NT2/D1 (cell line): ENCODE measurements around the gene SNRPN.
A peak's percentile ranks its signal among the peaks of the same experiment; 100 is the strongest.
"Not testable (repeated sequence)": the region's sequence is repeated elsewhere in the genome, so short reads cannot be mapped to it uniquely, and the experiment has no call there.

Experiments
- DNase-seq: peaks from one replicate; pipeline ENCODE4 v3.0.0-alpha.2; 2011; ENCODE audit warnings: low read depth, low spot score
- H3K27me3 ChIP-seq: 2 replicates; pipeline ENCODE4 v1.6.0; 2011; ENCODE audit warnings: mild to moderate bottlenecking; ENCODE audit not compliant: insufficient read length, insufficient read depth
- H3K36me3 ChIP-seq: 2 replicates; pipeline ENCODE4 v1.6.1; 2011; ENCODE audit warnings: mild to moderate bottlenecking, low read length, mixed read lengths; ENCODE audit not compliant: insufficient read depth, insufficient read length
- H3K4me1 ChIP-seq: 2 replicates; pipeline ENCODE4 v1.5.1; 2011; ENCODE audit not compliant: insufficient read depth, insufficient read length
- H3K4me3 ChIP-seq: 2 replicates; pipeline ENCODE4 v1.5.1; 2011; ENCODE audit warnings: low read depth; ENCODE audit not compliant: insufficient read length
- H3K9ac ChIP-seq: 2 replicates; pipeline ENCODE4 v1.6.0; 2011; ENCODE audit warnings: low read depth; ENCODE audit not compliant: insufficient read length
- H3K9me3 ChIP-seq: 2 replicates; pipeline ENCODE4 v1.5.1; 2011; ENCODE audit warnings: mild to moderate bottlenecking, low read length; ENCODE audit not compliant: insufficient read depth
- SUZ12 ChIP-seq: IDR thresholded peaks from 2 replicates; pipeline ENCODE4 v1.6.1; 2011; ENCODE audit not compliant: insufficient read length, insufficient read depth; ENCODE audit errors: extremely low read depth
- YY1 ChIP-seq: IDR thresholded peaks from 2 replicates; pipeline ENCODE4 v1.6.1; 2011; ENCODE audit not compliant: insufficient read length, insufficient read depth
- ZNF274 ChIP-seq: IDR thresholded peaks from 2 replicates; pipeline ENCODE4 v1.6.1; 2011; ENCODE audit warnings: mild to moderate bottlenecking, low read depth, low read length

The SNRPN gene

DNA sequence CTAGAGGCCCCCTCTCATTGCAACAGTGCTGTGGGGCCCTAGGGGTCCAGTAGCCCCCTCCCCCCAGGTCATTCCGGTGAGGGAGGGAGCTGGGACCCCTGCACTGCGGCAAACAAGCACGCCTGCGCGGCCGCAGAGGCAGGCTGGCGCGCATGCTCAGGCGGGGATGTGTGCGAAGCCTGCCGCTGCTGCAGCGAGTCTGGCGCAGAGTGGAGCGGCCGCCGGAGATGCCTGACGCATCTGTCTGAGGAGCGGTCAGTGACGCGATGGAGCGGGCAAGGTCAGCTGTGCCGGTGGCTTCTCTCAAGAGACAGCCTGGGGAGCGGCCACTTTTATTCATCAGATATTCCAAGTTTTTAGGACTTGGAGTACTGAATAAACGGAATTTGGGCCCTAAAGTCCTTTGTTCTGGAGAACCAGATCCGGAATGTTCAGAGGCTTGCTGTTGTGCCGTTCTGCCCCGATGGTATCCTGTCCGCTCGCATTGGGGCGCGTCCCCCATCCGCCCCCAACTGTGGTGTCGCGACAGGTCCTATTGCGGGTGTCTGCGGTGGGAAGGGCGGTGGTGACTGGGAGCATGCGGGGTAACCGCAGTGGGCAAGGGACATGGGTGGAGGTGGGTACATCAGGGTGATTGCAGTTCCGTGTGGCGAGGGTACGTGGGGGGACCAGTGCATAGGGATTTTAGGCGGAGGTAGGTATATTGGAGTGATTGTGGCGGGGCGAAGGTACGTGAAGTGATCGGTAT is at the start of gene SNRPN, which contains the start of gene SNURF:
Gene SNRPN (plus strand): TSS at position 205 of the 748 bp plus-strand sequence. CDS start 19,467 bp downstream, outside the sequence.
Gene SNURF (plus strand): TSS at position 205 of the 748 bp plus-strand sequence. CDS start 62 bp downstream, at position 267.
- DNase-seq: peak; percentile 64
- Histone ChIP-seq H3K9me3 (no peaks in the 10 kb centered on the region), H3K27me3 (no peaks in the 10 kb centered on the region), H3K4me3 (peak within 1 kb of the TSS; percentile 99), H3K9ac (peak within 1 kb of the TSS; percentile 98), H3K4me1 (no peaks in the 10 kb centered on the region), H3K36me3 (peaks cover 14% of the 10 kb centered on the region)
- TF ChIP-seq ZNF274 (no peak), YY1 (no peak), SUZ12 (no peak)

GRCh38 chr15:24916305-24917009 is 38.3 kb upstream of the SNRPN start:
- TF ChIP-seq YY1: no peak
- no peak for TF ChIP-seq ZNF274
- no peak for TF ChIP-seq SUZ12
- no peak for DNase-seq
- Histone ChIP-seq H3K9me3 (no peaks in the 10 kb centered on the region), H3K27me3 (no peaks in the 10 kb centered on the region), H3K36me3 (peaks cover 13% of the 10 kb centered on the region), H3K9ac (no peak overlapping the region), H3K4me1 (no peaks in the 10 kb centered on the region), H3K4me3 (no peak overlapping the region)

GRCh38 chr15:24917431-24917830 is 37.4 kb upstream of the SNRPN start:
- Histone ChIP-seq H3K9me3 (no peaks in the 10 kb centered on the region), H3K9ac (no peak overlapping the region), H3K36me3 (peaks cover 10% of the 10 kb centered on the region), H3K27me3 (no peaks in the 10 kb centered on the region), H3K4me1 (no peaks in the 10 kb centered on the region), H3K4me3 (no peak overlapping the region)
- no peak for DNase-seq
- TF ChIP-seq YY1: no peak
- TF ChIP-seq SUZ12: no peak
- TF ChIP-seq ZNF274: no peak

DNA sequence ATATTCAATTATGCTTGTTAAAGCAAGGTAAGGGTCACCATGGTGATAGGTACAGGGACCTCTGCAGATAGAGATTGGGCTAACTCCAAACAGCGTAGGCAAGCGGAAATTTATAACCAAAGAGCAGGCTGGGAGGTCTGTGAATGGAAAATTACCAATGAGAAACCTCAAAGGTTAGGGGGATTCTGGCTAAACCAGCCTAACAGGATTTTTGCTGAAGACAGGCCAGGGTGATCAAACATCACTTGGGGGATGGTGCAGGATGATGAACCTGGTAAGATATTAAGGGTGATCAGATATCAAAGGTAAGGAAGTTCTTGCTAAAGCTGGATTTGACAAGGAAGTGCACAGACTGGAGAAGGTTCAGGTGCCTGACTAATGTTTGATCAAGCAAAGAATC is 35.3 kb upstream of the SNRPN start:
- Histone ChIP-seq H3K4me3 (no peak overlapping the region), H3K27me3 (no peaks in the 10 kb centered on the region)

DNA sequence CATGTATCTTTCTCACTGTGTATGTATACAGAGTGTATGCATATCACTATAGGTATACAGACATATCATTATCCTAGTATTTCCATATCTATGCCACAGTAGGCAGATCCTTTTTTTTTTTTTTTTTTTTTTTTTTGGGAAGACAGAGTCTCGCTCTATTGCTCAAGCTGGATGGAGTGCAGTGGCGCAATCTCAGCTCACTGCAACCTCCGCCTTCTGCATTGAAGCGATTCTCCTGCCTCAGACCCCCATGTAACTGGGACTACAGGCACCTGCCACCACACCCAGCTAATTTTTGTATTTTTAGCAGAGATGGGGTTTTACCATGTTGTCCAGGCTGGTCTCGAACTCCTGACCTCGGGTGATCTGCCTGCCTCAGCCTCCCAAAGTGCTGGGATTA is 32.0 kb upstream of the SNRPN start:
- not testable (repeated sequence) for DNase-seq, H3K36me3 ChIP-seq

More for the DNA sequence above, 35.3 kb upstream of the SNRPN start:
- Histone ChIP-seq H3K36me3 (peaks cover 8% of the 10 kb centered on the region), H3K9ac (no peak overlapping the region), H3K9me3 (no peaks in the 10 kb centered on the region), H3K4me1 (no peaks in the 10 kb centered on the region)
- no peak for DNase-seq
- TF ChIP-seq ZNF274: no peak
- TF ChIP-seq YY1: no peak
- TF ChIP-seq SUZ12: no peak

GRCh38 chr15:24924153-24924552 is 30.6 kb upstream of the SNRPN start:
- H3K4me1 ChIP-seq: no peaks in the 10 kb centered on the region
- TF ChIP-seq YY1 (no peak), SUZ12 (no peak), ZNF274 (no peak)
- no peak overlapping the region for H3K4me3 ChIP-seq
- no peaks in the 10 kb centered on the region for H3K27me3 ChIP-seq
- peaks cover 8% of the 10 kb centered on the region for H3K36me3 ChIP-seq
- no peaks in the 10 kb centered on the region for H3K9me3 ChIP-seq
- DNase-seq: no peak
- H3K9ac ChIP-seq: no peak overlapping the region

More for the DNA sequence above, 32.0 kb upstream of the SNRPN start:
- not testable (repeated sequence) for H3K9ac ChIP-seq, H3K4me1 ChIP-seq, H3K27me3 ChIP-seq, H3K9me3 ChIP-seq, H3K4me3 ChIP-seq

GRCh38 chr15:24924621-24925020 is 30.2 kb upstream of the SNRPN start:
- Histone ChIP-seq H3K9ac (no peak overlapping the region), H3K36me3 (peaks cover 8% of the 10 kb centered on the region), H3K4me3 (no peak overlapping the region), H3K27me3 (no peaks in the 10 kb centered on the region), H3K9me3 (no peaks in the 10 kb centered on the region), H3K4me1 (no peaks in the 10 kb centered on the region)
- TF ChIP-seq SUZ12 (no peak), YY1 (no peak)
- DNase-seq: no peak

- H3K9ac ChIP-seq, H3K4me1 ChIP-seq, H3K4me3 ChIP-seq, H3K36me3 ChIP-seq, DNase-seq, H3K27me3 ChIP-seq, H3K9me3 ChIP-seq: not testable (repeated sequence)
These were observed 22.7 kb upstream of the SNRPN start for GRCh38 chr15:24931874-24932732.
